PC-9 (cell line): ENCODE data around the gene CARS1. TPM values are rescaled to one million over a fixed set of nuclear protein-coding genes. Genes with fewer than 3 reads are reported as not detected.

ENCODE experiments used
- BruUV-seq: library from RNA; stranded (reverse); fragments of 400-500 nt; replicated peaks from 2 replicates; lab custom pipeline; 2021; lab: Mats Ljungman, UMichigan
- CTCF ChIA-PET: fragments of 300-600 bp; sonication (Branson Sonifier 250); formaldehyde crosslinking; loops from one replicate; lab custom pipeline; 2022; ENCODE audit warnings: antibody characterized with exemption; lab: Charles Lee
- POLR2A ChIA-PET: fragments of 300-600 bp; sonication (Branson Sonifier 250); formaldehyde crosslinking; loops from one replicate; lab custom pipeline; 2022; ENCODE audit warnings: antibody characterized with exemption; ENCODE audit not compliant: unreplicated experiment; lab: Charles Lee
- DNase-seq, 2 experiments: peaks; one replicate each; pipeline versions ENCODE4 v3.0.0 to v3.0.0-alpha.2; 2015 to 2022; ENCODE audit warnings: mixed read lengths in 1 of 2
- H2AFZ ChIP-seq: fragments of 200-600 bp; sonication (generic); 2 replicates; pipeline ENCODE4 v1.8.1; 2017; ENCODE audit warnings: antibody characterized with exemption
- H3F3A ChIP-seq: fragments of 200-600 bp; sonication (generic); 2 replicates; pipeline ENCODE4 v1.8.1; 2017; ENCODE audit warnings: antibody characterized with exemption, mild to moderate bottlenecking, low read depth; ENCODE audit not compliant: insufficient read depth
- H3K27ac ChIP-seq: fragments of 200-600 bp; sonication (generic); 2 replicates; pipeline ENCODE4 v1.6.1; 2016; ENCODE audit warnings: mixed run types
- H3K27me3 ChIP-seq: fragments of 200-600 bp; sonication (generic); 2 replicates; pipeline ENCODE4 v1.6.1; 2016; ENCODE audit warnings: low read depth, mixed run types; ENCODE audit not compliant: insufficient read depth
- H3K36me3 ChIP-seq: fragments of 200-600 bp; sonication (generic); 2 replicates; pipeline ENCODE4 v1.6.1; 2016; ENCODE audit warnings: low read depth, mixed run types
- H3K4me1 ChIP-seq: fragments of 200-600 bp; sonication (generic); replicated peaks from 2 replicates; pipeline ENCODE4 v1.6.1; 2016; ENCODE audit warnings: mixed run types; ENCODE audit not compliant: insufficient read depth
- H3K4me2 ChIP-seq: fragments of 200-600 bp; sonication (generic); 2 replicates; pipeline ENCODE4 v1.6.1; 2017; ENCODE audit warnings: mixed run types
- H3K4me3 ChIP-seq: fragments of 200-600 bp; sonication (generic); 2 replicates; pipeline ENCODE4 v1.6.1; 2016; ENCODE audit warnings: mixed run types
- H3K79me2 ChIP-seq: fragments of 200-600 bp; sonication (generic); 2 replicates; pipeline ENCODE4 v1.6.1; 2017; ENCODE audit warnings: low read depth, mixed run types
- H3K9me2 ChIP-seq: fragments of 200-600 bp; sonication (generic); 2 replicates; pipeline ENCODE4 v1.8.1; 2017; ENCODE audit warnings: mild to moderate bottlenecking; ENCODE audit not compliant: insufficient read depth
- H3K9me3 ChIP-seq: fragments of 200-600 bp; sonication (generic); 2 replicates; pipeline ENCODE4 v1.8.1; 2016; ENCODE audit warnings: low read depth; ENCODE audit not compliant: insufficient read depth
- H4K20me1 ChIP-seq: fragments of 200-600 bp; sonication (generic); 2 replicates; pipeline ENCODE4 v1.8.1; 2017; ENCODE audit not compliant: insufficient read depth
- CTCF ChIP-seq: fragments of 200-600 bp; sonication (generic); conservative IDR thresholded peaks from 2 replicates; pipeline ENCODE4 v1.6.1; 2017; ENCODE audit warnings: mixed run types, antibody characterized with exemption, mild to moderate bottlenecking, moderate library complexity
- EZH2 ChIP-seq: fragments of 200-600 bp; sonication (generic); IDR thresholded peaks from 2 replicates; pipeline ENCODE4 v1.8.0; 2017; ENCODE audit warnings: antibody characterized with exemption, low read depth
- intact Hi-C: fragments of 100-400 bp; cut with micrococcal nuclease; formaldehyde crosslinking; loops from one replicate; pipeline ENCODE4 v1.10.0; 2022; ENCODE audit not compliant: unreplicated experiment
- total RNA-seq: library from RNA; stranded (reverse); gene quantifications from 2 replicates; pipeline ENCODE4 v1.2.3, GENCODE V29; 2021

CARS1 gene
- total RNA-seq, 1 experiment from 2014 or later, result 78.8 TPM

- Histone ChIP-seq H3K9me3 (no peaks in the 10 kb centered on the region), H4K20me1 (peaks cover 5% of the 10 kb centered on the region), H3K4me3 (no peak overlapping the region), H3K27ac (no peak overlapping the region), H3F3A (no peaks in the 10 kb centered on the region), H3K4me2 (no peak overlapping the region), H3K27me3 (no peaks in the 10 kb centered on the region), H3K4me1 (no peaks in the 10 kb centered on the region), H3K79me2 (peaks cover 81% of the 10 kb centered on the region), H3K36me3 (no peaks in the 10 kb centered on the region; the same call in 1 of the 2 replicates), H2AFZ (no peak overlapping the region), H3K9me2 (no peaks in the 10 kb centered on the region)
- no peak for DNase-seq
- intact Hi-C loops, result no loop called here
- BruUV-seq, result no TSS peak
- ChIA-PET POLR2A (no interaction called here), CTCF (no interaction called here)
- no peak for TF ChIP-seq CTCF
- TF ChIP-seq EZH2, result no peak
These were observed 75.0 kb downstream of the CARS1 start for GRCh38 chr11:2982214-2982613.

GRCh38 chr11:2981130-2981529, 76.1 kb downstream of the CARS1 start:
- intact Hi-C loops, result no loop called here
- CTCF ChIA-PET, result no interaction called here
- no peak for TF ChIP-seq EZH2
- no peak for TF ChIP-seq CTCF
- no peak for DNase-seq
- no peaks in the 10 kb centered on the region for H3K4me1 ChIP-seq
- no peaks in the 10 kb centered on the region for H3K9me2 ChIP-seq
- no peaks in the 10 kb centered on the region for H3K9me3 ChIP-seq
- POLR2A ChIA-PET, result interaction anchor here (0.5 kb wide), 1 partner anchor 137 kb away, joined by 3 read pairs; no protein-coding TSS in a partner anchor
- H3K27me3 ChIP-seq, result no peaks in the 10 kb centered on the region
- no peak overlapping the region for H3K4me2 ChIP-seq
- H4K20me1 ChIP-seq, result peaks cover 11% of the 10 kb centered on the region
- H3F3A ChIP-seq, result no peaks in the 10 kb centered on the region
- H3K36me3 ChIP-seq, result no peaks in the 10 kb centered on the region; the same call in 1 of the 2 replicates
- BruUV-seq, result no TSS peak
- H2AFZ ChIP-seq, result no peak overlapping the region
- no peak overlapping the region for H3K27ac ChIP-seq
- H3K79me2 ChIP-seq, result peaks cover 70% of the 10 kb centered on the region
- no peak overlapping the region for H3K4me3 ChIP-seq

- Histone ChIP-seq H4K20me1 (peaks cover 16% of the 10 kb centered on the region), H3K4me1 (no peaks in the 10 kb centered on the region), H3K4me2 (no peak overlapping the region), H3K4me3 (no peak overlapping the region), H3F3A (no peaks in the 10 kb centered on the region), H3K36me3 (no peaks in the 10 kb centered on the region; the same call in 1 of the 2 replicates), H3K27ac (no peak overlapping the region), H3K27me3 (no peaks in the 10 kb centered on the region), H3K9me2 (no peaks in the 10 kb centered on the region), H2AFZ (no peak overlapping the region), H3K9me3 (no peaks in the 10 kb centered on the region), H3K79me2 (peaks cover 62% of the 10 kb centered on the region)
- TF ChIP-seq EZH2, result no peak
- TF ChIP-seq CTCF, result no peak
- intact Hi-C loops, result no loop called here
- no peak for DNase-seq
- ChIA-PET CTCF (no interaction called here), POLR2A (interaction anchor here (0.5 kb wide), 1 partner anchor 137 kb away, joined by 3 read pairs; no protein-coding TSS in a partner anchor)
- no TSS peak for BruUV-seq
These were observed 76.9 kb downstream of the CARS1 start for GRCh38 chr11:2980168-2980840.
